ENCODE results near the gene IGSF11.

GRCh38 chr3:118997190-118997589, 37.5 kb downstream of the IGSF11 start:
- TF ChIP-seq ZNF274 (IDR thresholded peaks at IDR 0.05; ENCODE audit: low read depth, low read length) (no peak), SUZ12 (IDR thresholded peaks at IDR 0.05; ENCODE audit: extremely low read depth, insufficient read depth, insufficient read length) (no peak)
